AG09309 (cell line): Measurements from ENCODE around the gene TMEM94.

Experiments
- DNase-seq: peaks from one replicate; pipeline ENCODE4 v3.0.0-alpha.2; 2010; ENCODE audit warnings: low read depth
- H3K4me3 ChIP-seq: 2 replicates; pipeline ENCODE4 v1.5.1; 2011; ENCODE audit warnings: mild to moderate bottlenecking, low read depth, low read length, moderate library complexity; ENCODE audit not compliant: control insufficient read depth
- CTCF ChIP-seq: IDR thresholded peaks from 2 replicates; pipeline ENCODE4 v1.5.1; 2011; ENCODE audit warnings: mild to moderate bottlenecking, low read depth, low read length, inconsistent platforms; ENCODE audit not compliant: insufficient read depth, control insufficient read depth; ENCODE audit errors: missing control alignments

TMEM94 gene

GRCh38 chr17:75539967-75540729, 83.7 kb downstream of the TMEM94 start:
- no peak for DNase-seq
- H3K4me3 ChIP-seq, result no peak overlapping the region
- no peak for TF ChIP-seq CTCF

GRCh38 chr17:75540923-75541503, 84.6 kb downstream of the TMEM94 start:
- H3K4me3 ChIP-seq, result no peak overlapping the region
- DNase-seq, result no peak

GRCh38 chr17:75542229-75542628, 85.8 kb downstream of the TMEM94 start:
- no peak for DNase-seq
- TF ChIP-seq CTCF, result no peak
- H3K4me3 ChIP-seq, result no peak overlapping the region

More at GRCh38 chr17:75540923-75541503, 84.6 kb downstream of the TMEM94 start:
- TF ChIP-seq CTCF, result no peak

- TF ChIP-seq CTCF, result no peak
- no peak for DNase-seq
- H3K4me3 ChIP-seq, result no peak overlapping the region
Observed at GRCh38 chr17:75542728-75543336, 86.4 kb downstream of the TMEM94 start.

GRCh38 chr17:75544250-75544649, 87.8 kb downstream of the TMEM94 start:
- no peak for TF ChIP-seq CTCF
- no peak for DNase-seq
- no peak overlapping the region for H3K4me3 ChIP-seq

GRCh38 chr17:75546181-75546580, 89.7 kb downstream of the TMEM94 start:
- TF ChIP-seq CTCF, result no peak
- H3K4me3 ChIP-seq, result no peak overlapping the region
- no peak for DNase-seq
